EL (cell line): ENCODE data around the gene WDR1.

Experiments used
- DNase-seq: peaks from one replicate; pipeline ENCODE4 v3.0.0-alpha.2; 2016

The WDR1 gene

DNA sequence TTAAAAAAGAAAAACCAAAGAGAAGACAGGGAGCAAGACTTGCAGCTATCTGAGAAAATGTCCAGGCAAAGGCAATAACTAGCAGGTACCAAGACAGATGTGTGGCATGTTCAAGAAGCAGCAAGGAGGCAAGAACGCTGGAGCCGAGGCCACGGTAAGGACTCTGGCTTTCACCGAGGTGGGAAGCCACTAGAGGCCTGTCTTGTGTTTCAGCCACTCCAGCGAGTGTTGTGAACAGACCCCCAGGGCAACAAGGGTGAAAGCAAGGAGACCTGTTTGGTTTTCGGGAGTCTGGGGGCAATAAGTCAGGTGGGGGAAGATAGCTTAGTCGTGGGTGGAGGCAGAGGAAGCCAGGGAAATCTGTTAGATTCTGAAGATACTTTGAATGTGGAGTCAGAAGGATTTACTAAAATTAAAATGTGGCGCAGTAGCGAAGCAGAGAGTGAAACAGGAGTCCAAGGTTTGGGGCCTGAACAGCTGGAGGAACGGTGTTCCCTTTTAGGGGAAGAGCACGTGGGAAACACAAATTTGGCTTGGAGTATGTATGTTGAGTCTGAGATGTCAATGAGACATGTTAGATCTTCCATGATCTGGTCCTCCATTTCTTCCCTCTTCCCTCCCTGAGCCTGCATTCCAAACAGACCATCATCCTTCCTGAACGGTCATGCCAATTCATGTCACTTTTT is 3.1 kb downstream of the WDR1 start:
- no peak for DNase-seq

DNA sequence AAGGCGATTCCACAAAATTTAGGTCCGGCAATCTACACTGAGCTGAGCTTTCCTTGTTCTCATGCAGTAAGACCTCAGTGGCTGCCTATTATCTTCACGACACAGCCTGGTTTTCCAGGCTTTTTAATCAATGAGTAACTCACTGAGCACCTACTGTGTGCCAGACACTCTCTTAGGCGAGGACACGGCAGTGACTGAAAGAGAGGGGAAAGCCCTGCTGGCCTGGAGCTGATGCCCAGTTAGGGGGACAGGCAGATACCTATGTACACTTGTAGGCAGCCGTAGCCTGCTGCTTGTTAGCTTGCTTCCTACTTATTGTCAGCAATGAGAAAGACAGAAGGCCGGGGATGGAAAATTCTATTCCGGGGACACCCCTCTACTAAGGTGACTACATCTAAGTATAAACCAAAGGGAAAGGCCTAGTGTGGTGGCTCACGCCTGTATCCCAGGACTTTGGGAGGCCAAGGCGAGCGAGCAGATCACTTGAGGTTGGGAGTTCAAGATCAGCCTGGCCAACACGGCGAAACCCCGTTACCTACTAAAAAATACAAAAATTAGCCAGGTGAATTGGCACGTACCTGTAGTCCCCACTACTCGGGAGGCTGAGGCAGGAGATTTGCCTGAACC is 3.8 kb downstream of the WDR1 start:
- DNase-seq, result no peak

DNA sequence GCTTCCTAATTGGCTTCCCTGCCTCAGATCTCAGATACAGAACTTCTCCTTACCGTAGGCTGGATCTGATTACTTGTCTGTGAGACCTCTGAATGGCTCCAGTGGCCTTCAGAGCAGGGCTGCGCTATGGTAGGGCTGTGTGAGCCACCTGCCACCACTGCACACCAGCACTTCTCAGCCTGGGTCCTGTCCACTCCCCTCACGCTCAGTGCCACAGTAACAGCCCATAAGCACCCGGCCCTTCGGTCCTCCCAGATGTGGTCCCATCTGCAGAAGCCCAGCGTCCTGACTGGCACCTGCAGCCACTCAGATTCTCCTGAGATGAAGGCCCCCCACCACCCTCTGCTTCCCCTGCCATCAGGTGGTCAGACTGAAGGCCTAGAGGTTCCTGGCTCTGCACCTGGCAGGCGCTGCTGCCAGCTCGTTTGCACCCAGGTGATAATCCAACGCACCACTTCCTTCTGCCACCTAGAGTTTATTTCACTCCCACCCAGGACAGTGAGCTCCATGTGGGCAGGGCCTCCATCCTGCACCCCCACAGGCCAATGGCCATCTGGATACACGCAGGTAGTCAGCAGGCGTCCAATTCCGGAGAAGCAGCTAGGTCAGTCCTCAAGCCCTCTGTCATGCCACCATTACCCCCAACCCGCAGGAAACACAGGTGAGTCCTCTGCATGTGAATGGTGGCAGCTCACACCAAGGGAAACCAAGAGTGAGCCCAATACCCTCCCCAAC is 5.4 kb downstream of the WDR1 start:
- DNase-seq, result no peak

DNA sequence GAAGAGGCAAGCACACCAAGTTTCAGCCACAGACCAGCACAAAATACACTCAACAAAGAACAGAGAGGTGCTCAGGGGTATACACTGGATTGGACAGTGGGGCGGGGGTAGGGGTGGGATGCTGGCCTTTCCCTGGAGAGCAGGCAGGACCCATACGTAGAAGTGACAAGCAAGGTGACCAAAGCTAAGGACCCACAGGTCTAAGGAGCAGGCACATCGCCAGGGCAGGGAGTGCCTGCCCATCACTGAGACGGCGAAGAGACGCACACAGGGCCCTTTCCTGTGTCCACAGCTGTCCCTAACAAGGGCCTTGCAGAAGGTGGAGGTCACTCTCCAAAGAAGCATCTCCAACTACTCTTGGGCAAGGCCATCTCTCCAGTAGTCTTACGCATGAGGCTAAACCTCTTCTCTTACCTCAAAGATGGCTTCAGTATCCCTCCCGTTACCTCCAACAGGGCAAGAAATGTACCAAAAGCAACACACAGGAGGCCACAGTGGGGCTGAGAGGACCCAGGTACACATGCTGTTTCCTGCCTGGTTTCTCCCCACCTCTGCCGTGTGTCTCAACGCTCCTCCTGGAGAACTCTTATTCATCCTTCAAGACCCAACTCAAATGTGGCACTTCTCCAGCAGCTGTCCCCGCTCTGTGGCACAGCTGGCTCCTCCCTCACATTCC is 6.5 kb downstream of the WDR1 start:
- DNase-seq, result no peak

DNA sequence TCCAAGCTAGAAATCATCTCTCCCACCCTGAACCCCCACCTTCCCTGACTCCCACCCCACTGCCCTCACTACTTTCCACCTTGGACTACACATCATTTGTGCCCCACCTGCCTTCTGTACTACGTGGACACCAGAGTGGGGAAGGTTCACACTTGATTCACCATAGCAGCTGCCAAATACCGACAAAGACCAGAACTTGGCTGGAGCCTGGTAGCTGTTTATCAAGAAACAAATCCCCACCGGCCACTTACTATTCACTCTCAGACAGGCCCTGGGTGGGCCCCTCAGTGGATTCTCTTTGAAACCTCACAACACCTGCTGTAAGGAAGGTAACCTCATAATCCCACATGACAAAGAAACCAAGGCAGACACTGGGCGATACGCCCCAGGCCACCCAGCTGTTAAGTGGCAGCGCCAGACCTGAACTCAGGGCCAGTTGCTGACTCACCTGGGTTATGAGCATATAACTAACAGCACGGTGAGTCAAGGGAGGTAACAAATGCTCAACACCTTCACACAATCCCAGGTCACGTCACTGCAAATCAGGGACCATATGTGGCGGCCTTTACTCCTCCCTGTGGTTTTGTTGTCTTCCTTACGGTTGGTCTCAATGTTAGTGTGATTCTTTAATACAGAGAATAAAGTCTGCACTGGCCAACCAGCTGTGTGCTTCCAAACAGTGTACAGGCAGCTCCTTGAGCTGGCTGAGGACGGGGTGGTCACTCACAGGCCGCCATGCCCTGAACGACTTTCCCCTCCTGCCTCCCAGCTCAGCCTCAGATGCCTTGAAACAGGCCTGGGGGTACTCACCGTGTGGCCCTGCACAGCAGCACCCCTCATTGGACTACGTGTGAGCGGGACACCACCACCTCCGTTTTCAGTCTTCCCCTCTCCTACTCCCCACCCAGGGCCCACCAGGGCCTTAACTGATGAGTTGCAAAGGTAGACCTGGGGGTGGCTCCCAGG is 7.5 kb downstream of the WDR1 start:
- no peak for DNase-seq

DNA sequence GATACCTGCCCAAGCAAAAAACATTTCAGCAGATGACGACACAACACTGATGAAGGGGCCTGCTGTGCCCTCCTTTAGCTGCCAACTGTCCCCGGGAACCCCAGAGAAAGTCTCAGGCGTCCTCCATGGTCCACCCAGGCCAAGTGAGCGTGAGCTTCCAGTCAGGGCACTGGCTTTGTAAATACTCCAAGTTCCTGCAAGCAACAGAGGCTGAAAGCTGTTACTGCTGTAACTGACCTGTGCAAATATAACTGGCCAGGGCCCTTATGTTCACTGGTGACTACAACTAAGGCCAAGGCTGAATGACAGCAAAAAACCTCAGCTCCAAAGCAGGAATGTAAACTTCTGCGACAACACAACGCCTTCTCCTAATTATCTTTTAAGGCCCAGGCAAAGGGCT is 8.2 kb downstream of the WDR1 start:
- no peak for DNase-seq

DNA sequence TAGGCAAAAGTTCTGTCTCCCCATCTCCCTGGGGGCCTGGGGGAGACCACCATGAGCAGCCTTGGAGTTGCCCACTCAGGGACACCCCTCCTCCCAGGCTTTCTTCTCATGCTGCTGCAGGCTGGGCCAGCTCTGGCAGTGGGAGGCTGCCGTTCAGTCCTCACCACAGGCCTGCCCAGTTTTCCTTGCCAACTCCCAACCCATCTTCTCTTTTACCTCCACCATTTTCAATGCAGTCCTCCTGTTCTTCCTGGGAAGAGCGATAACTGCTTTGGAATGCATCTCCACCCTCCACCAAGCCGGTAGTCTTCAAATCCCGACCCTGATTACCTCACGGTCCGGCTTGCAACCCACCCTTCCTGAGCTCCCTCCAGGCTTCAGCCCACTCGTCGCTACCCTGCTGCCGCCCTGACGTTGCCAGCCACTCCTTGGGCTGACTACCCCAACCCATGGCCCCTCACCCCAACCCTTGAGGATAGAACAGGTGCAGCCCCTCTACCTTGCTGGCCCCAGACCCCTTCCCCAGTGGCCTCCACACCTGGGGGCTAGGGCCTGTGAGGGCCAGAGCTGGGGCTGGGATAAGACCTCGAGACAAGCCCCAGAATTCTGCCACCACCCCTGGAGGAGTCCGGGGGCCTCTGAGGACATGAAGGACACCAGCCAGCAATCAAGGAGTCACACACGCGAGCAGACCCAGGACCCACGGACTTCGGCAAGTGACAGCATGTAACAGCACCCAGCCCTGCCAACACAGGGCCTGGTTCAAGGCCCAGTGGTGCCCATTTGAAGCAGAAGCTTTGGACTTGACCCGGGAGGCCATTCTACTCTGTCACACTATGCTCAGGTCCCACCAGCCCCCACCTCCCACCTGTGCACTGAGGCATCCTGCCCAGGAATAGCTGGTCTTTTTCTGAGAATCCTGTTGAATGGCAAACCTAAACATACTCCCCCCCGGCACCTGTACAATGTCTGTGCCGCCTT is 9.2 kb downstream of the WDR1 start:
- peak; percentile 65 for DNase-seq

DNA sequence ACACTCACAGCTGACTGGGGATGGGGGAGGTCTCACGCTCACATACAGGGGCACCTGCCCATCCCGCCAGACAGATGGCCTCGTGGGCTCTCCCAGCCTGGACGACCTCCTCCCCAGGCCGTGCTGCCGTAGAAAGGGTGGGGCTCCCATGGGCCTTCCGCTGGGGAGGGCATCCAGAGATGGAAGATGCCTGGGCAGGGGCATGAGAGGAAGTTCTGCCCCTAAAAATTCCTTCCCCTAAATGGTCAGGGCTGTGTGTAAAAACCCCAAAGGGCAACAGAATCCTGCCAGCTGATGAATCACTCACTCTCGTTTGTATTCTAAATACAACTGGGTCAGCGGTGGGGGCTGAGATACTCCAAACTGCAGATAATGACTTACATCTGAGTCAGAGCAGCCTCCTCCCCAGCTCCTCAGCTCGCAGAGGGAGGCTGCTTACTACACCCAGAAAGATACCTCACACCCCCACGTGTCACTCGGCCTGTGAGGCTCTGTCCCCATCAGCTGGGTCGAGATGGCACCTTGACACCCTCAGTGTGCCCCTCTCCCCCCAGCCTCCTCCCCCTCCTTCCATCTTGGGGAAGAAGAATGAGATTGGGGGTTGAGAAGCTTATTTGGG is 10.1 kb downstream of the WDR1 start:
- peak; percentile 99 for DNase-seq

DNA sequence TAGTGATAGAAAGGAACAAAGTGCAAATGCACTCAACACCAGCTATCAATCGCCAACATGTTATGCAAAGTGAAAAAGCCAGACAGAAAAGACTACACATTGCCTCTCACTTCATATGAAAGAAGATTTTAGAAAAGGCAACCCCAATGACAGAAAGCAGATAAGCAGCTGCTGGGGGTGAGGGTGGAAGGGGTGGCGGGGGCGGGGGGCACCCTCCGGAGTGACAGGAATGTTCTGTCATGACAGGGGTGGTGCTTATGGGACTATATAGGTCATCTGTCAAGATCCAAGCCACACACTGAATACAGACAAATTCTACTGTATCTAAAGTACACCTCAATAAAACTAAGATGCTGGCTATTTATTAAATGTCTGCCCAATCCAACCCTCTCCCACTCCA is 10.7 kb downstream of the WDR1 start:
- DNase-seq, result no peak

DNA sequence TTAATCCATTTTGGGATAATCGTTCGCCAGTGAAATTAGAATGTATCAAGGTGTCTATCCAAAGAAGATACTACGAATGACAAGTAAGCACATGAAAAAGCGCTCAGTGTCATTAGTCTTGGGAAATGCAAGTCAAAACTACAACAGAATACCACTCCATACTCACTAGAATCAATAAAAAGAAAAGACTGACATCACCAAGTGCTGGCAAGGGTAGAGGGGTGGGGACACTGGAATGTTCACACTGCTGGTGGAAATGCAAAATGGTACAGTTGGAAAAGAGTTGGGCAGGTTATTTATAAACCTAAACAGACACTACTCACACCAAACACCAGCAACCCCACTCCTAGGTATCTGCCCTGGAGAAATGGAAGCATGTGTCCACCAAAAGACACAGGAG is 11.2 kb downstream of the WDR1 start:
- DNase-seq, result no peak

DNA sequence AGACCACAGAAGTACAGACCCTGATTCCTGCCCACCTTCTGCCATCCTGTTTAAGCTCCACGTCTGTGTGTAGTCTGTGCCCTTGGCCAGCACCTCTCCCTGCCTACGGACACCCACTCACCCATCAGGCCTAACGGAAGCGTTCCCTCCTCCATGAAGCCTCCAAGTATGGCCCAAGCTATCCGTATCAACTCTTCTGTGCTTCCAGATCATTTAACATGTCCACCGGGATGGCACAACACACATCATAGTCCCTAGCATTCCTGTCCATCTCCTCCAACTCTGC is 11.7 kb downstream of the WDR1 start:
- no peak for DNase-seq

DNA sequence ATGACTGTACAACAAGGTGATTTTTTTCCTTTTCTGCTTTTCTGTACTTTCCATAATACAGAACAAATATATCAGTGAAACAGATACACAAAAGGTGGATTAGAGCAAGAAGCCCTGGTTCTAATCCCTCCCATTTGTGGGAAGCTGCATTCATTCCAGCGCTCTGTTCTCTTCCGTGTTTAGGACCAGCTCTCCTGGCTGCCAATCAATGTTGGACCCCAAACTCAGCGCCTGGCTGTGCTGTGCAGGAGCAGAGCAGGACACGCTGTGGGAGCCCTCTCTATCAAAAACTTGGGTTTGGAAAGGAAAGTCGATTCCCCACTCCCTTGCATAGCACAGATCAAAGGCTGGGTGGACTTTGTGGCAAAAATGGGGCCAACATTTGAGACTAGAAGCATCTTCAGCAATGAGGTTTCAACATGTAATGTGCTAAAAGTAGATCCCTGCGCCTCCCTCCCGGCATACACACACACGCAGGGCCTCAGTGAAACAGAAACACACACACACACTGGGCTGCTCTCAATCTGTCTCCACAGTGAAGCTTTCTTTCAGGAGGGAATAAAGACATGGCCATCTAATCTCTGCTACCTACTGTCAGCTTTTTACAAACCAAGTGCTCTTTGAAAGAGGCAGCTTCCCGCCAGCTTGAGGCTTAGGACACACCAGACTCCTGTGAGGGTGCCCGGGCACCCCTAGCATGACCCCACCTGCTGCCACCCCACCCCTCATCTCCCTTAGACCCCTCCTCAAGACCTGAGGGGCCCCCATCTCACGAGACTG is 12.2 kb downstream of the WDR1 start:
- DNase-seq, result no peak

DNA sequence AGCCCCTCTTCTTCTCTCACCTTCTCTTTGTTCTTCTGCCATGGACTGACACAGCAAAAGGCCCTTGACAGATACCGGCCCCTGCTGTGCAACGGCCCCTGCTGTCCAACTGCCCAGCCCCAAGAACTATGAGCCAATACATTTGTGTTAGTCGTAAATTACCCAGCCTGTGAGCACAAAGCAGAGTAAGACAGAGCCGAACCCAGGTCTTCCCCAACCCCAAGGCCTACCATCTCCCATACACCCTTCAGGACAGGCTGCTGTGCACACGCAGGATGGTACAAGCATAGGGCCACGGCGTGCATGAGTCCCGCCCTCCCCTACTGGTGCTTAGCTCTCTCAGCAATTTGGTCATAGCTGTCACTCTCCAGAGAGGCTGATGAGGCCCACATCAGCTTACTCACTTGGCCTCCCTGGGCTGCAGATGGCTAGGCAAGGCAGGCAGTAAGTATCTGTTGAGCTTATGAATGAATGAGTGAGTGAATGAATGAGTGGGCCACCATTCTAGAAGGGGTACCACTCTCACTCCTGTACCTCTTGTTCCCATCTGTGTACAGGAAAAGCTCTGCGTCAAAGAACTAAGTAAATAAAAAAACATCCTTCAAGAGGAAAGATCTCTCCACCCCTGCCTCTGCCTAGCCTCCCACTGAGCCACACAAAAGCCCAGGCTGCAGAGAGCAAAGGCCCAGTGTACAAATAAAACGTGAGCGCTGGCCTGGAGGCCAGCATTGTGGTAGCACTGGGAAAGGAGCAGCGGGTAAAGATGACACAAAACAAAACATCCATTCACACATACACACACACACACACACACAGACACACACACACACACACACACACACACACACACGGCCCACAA is 13.9 kb downstream of the WDR1 start:
- no peak for DNase-seq

DNA sequence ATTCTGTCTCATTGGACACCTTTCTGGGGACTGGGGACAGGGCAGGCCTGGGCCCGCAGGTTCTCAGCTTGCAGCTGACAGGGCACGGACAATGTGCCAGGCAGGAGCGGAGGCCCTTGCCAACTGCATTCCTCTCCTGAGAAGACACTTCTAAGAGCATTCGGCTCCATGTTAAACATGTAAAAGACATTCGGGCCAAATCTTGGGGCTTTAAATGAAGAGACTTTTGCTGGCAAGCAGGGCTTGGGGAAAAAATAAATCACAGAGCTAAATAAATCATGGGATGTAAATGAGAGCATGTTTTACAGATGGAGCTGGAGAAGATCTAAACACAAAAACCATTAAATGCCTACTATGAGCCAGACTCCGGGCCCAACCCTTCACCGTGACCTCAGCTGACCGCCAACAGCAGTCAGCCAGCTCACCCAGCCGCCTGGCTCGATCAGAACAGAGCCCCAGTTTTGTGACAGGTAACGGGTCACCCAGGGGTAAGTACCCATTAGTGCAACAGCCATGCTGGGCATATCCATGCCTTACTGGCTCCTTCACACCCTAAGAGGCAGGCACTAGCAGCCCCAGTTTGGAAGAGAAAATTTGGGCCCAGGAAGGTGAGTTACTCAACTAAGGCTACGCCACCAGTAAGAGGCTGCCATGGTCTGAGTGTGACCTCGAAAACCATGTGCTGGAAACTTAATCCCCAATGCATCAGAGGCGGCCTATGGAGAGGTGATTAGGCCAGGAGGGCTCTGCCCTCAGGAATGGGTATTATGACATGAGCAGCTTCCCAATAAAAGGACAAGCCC is 14.7 kb downstream of the WDR1 start:
- no peak for DNase-seq

DNA sequence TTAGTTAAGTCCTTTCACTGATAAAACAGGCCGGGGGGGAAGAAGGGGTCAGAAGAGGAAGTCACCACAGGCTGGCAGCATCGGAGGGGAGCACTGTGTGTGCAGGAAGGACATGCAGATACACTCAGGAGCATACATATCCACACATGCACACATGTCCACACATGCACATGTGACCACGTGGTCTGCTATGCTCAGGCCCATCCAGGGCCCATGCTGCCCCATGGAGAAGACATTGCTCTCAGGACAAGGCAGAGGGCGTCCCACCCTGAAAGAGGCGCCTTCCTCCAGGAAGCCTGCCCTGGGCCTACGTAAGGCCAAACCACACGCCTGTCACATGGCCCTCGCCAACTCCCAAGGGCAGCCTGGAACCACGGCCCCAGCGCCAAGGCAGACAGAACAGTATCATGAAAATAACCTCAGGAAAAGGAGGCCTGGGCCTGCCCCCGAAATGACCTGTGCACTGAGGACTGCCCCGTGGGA is 15.8 kb downstream of the WDR1 start:
- DNase-seq, result no peak

DNA sequence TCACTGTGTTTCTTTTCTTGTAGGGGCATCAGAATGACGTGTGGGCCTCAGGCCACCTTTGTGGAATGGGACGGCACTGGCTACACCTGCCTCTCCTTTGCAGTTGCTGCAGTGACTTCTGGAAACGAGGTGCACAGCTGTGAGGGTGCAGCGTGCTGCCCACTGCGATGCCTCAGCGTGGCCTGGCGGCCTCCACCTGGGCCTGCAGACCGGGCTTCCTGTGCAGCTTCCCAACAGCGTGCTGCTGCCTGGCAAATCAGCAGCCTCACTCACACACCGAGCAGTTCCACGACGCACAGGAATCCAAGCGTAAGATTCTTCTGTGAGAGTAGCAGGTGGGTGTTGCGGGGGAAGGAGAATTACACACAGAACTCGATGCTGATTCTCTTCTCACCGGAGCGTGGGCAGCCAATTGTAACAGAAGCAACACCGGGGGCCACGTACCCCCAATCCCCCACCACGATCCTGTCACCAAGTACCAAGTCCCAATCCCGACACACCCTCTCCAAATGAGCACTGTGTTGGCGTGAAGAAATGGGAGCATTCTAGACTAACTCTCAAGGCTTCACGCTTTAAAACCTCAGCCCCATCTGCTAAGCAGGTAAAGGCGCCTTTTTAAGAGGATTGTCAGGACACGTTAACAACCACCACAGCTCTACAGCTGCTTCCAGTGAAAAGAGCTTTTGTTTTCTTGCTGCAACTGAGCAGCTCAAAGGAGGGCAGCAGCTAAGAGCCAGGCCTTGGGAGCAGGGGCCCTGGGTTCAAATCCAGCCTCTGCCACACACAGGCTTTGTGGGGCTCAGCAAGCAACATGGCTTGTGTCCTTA is 16.9 kb downstream of the WDR1 start:
- DNase-seq, result no peak

DNA sequence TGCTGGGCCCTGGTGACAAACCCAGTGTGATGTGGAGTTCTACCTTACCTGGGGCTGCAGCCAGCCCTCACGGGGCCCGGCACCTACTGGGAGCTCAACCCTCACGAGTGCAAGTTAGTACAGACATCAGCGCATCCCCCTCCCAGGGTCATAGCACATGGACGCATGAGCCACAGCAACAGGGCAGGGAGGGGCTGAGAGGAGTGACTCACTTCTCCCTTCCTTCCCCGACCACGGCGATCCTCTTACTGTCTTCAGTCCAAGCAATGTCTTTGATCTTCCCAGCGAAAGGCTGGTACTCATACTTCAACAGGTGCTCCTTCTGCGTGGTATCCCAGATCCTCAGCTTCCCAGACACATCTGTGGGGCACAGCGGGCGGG is 17.8 kb downstream of the WDR1 start:
- DNase-seq, result peak; percentile 76
